ENCODE data around the gene DHFR.

DHFR gene

DNA sequence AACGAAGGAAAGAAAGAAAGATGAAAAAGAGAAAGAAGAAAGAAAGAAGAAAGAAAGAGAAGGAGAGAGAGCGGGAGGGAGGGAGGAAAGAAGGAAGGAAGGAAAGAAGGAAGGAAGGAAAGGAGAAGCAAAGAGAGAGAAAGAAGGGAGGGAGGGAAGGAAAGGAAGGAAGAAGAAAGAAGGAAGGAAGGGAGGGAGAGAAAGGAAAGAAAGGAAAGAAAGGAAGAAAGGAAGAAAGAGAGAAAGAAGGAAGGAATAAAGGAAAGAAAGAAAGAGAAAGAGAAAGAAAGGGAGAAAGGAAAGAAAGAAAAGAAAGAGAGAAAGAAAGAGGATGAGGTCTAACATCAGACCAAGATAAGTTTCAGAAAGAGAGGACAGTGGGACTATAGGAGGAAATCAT, 75.7 kb downstream of the DHFR start:
- no peaks in the 10 kb centered on the region for H3K27me3 ChIP-seq (ENCODE audit: insufficient read depth, low read depth, severe bottlenecking)
- no peak overlapping the region for H3K27ac ChIP-seq
- TF ChIP-seq, protein P1, sequence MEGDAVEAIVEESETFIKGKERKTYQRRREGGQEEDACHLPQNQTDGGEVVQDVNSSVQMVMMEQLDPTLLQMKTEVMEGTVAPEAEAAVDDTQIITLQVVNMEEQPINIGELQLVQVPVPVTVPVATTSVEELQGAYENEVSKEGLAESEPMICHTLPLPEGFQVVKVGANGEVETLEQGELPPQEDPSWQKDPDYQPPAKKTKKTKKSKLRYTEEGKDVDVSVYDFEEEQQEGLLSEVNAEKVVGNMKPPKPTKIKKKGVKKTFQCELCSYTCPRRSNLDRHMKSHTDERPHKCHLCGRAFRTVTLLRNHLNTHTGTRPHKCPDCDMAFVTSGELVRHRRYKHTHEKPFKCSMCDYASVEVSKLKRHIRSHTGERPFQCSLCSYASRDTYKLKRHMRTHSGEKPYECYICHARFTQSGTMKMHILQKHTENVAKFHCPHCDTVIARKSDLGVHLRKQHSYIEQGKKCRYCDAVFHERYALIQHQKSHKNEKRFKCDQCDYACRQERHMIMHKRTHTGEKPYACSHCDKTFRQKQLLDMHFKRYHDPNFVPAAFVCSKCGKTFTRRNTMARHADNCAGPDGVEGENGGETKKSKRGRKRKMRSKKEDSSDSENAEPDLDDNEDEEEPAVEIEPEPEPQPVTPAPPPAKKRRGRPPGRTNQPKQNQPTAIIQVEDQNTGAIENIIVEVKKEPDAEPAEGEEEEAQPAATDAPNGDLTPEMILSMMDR (IDR thresholded peaks at IDR 0.05; ENCODE audit: low read depth, low read length), result no peak
- H3K9me3 ChIP-seq (ENCODE audit: severe bottlenecking), result no peaks in the 10 kb centered on the region
- no peak for DNase-seq
- no peaks in the 10 kb centered on the region for H3K36me3 ChIP-seq
- no peak overlapping the region for H3K4me3 ChIP-seq (ENCODE audit: low read depth, low read length)

GRCh38 chr5:80577707-80578106, 77.1 kb downstream of the DHFR start:
- Histone ChIP-seq H3K27ac (no peak overlapping the region), H3K4me3 (ENCODE audit: low read depth, low read length) (no peak overlapping the region), H3K27me3 (ENCODE audit: insufficient read depth, low read depth, severe bottlenecking) (no peaks in the 10 kb centered on the region), H3K36me3 (no peaks in the 10 kb centered on the region), H3K9me3 (ENCODE audit: severe bottlenecking) (no peaks in the 10 kb centered on the region)
- TF ChIP-seq, protein P1 (IDR thresholded peaks at IDR 0.05; ENCODE audit: low read depth, low read length), result no peak
- no peak for DNase-seq

DNA sequence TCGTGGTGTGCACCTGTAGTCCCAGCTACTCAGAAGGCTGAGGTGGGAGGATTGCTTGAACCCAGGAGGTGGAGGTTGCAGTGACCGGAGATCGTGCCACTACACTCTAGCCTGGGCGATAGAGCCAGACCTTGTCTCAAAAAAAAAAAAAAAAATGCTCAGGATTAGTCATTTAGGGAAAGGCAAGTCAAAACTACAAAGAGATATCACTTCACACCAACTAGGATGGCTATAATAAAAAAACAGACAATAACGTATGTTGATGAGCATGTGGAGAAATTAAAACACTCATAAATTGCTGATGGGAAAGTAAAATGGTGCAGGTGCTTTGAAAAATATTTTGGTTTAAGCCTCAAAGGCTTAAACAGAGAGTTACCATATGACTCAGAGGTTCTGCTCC, 78.4 kb downstream of the DHFR start:
- TF ChIP-seq, protein P1 (IDR thresholded peaks at IDR 0.05; ENCODE audit: low read depth, low read length), result no peak
- H3K36me3 ChIP-seq, result no peaks in the 10 kb centered on the region
- no peak overlapping the region for H3K27ac ChIP-seq
- no peak for DNase-seq
- H3K27me3 ChIP-seq (ENCODE audit: insufficient read depth, low read depth, severe bottlenecking), result no peaks in the 10 kb centered on the region
- H3K9me3 ChIP-seq (ENCODE audit: severe bottlenecking), result no peaks in the 10 kb centered on the region
- H3K4me3 ChIP-seq (ENCODE audit: low read depth, low read length), result no peak overlapping the region
